GM12892 (cell line): ENCODE data around the gene LDLRAD4.

ENCODE experiments used
- POLR2A ChIP-seq: IDR thresholded peaks from 2 replicates; pipeline ENCODE4 v1.6.1; 2011; ENCODE audit warnings: low read depth, low read length, control low read depth
- POLR2AphosphoS5 ChIP-seq: IDR thresholded peaks from 2 replicates; pipeline ENCODE4 v1.6.1; 2011; ENCODE audit warnings: low read depth, low read length, control low read depth

DNA sequence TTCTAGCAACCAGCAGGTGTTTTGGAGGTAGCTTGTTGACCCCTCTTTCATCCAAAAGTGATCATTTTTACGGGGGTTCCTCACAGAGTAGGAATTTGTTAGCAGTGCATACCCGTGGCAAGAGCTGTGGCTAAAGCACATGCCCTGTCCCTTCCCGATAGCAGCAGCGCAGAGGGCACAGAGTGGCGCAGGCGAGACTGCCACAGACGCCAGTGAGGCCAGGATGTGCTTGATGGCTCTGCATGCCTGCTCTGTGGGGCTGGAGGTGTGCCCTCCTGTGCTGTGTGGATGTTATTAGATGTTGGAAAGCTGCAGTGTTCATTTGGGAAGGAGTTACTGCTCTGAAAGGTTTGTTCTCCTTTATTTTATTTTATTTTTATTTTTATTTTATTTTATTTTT, 354.2 kb downstream of the LDLRAD4 start:
- TF ChIP-seq POLR2A: no peak
- TF ChIP-seq POLR2AphosphoS5: no peak
